HCEC 1CT (cell line): ENCODE results near the gene AVPI1.
"Not testable (repeated sequence)": the region's sequence is repeated elsewhere in the genome, so short reads cannot be mapped to it uniquely, and the experiment has no call there.

ENCODE experiments used
- DNase-seq: peaks from one replicate; pipeline ENCODE4 v3.0.0-alpha.2; 2017

AVPI1 gene

DNA sequence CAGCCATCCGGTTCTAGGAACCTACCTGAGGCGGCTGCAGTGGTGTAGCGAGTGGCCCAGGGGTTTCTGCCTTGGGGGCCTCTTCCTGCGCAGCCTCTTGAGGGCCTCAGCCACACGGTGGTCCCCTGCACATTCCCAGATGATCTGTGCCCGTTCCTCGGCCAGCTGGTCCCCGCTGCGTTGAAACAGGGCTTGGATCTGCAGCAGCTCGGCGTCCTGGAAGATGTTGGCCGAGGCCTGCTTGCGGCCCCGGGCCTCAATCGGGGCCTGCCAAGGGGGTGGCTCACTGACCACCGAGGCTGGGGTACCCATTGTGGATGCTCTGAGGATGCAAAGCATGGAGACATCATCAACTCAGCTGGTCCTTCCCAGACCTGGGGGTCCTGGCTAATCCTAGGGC is 7.4 kb downstream of the AVPI1 start:
- no peak for DNase-seq

GRCh38 chr10:97676770-97677581 is 10.1 kb downstream of the AVPI1 start:
- peak; percentile 44 for DNase-seq

GRCh38 chr10:97675222-97675621 is 11.8 kb downstream of the AVPI1 start:
- no peak for DNase-seq

DNA sequence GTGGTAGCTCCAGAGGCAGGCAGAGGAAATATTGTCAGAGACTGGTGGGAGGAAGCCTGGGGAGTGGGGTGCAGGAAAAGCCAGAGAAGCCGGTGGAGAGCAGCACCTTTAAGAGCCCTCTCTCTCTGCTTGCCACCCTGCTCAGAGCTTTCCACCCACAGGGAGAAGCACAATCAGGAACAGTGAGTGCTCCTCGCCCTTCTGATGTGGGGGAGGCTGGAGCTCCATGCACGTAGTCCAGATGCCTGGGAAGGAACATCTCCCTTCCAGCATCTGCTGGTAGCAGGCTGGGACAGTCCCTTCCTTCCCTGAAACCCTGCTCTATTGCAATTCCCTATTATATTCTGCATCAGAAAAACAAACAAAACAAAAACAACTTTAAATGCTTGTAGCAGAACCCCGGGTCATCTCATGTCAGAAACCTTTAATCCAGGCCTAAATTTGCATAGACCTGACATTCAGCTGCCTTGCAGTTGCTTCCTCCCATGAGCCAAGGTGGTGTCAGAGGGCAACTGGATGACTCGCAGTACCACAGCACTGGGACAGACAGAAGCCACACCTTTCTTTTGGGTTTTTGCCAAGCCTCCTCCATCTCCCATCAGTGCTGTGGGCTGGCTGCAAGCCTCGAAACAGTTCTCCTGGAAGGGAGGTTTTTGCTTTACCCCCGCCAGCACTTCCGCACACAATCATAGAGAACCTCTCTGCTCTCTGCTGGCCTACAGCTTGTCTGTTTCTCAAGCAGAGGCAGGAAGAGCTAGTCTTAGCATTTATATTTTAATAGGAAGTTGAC is 13.1 kb downstream of the AVPI1 start:
- DNase-seq, result peak; percentile 44

DNA sequence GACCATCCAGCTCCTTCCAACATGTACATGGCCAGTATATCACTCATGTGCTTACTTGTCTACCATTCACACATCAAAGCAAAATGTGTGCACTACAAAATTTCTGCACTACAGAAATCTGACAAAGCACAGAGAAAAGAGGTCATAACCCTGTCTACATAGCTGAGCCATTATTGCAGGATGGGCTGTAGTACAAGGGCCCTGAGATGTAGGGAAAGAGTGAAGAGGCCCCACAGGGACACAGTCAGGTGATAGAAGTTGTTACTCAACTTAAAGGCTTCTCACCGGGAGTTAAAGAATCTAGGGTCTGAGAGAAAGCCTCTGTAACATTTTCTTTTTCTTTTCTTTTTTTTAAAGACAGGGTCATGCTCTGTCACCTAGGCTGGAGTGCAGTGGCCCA is 17.5 kb downstream of the AVPI1 start:
- no peak for DNase-seq

DNA sequence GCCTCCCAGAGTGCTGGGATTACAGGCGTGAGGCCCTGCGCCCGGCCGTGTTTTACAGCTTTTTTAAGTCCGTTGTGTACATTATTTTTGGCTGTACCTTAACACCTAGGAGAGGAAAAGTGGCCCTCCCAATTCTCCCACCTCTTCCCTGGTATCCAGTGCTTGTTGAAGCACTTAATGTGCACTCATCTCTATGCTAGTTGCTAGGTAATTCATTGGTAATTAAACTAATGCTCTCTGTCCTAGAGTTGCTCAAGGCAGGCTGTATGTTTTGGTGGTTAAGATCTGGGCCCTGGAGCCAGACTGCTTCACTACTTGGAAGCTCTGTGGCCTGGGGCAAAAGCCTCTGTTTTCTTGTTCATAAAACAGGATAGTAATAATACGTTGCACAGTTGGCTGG is 19.6 kb downstream of the AVPI1 start:
- no peak for DNase-seq

- DNase-seq, result no peak
These were observed 20.0 kb downstream of the AVPI1 start for GRCh38 chr10:97666992-97667391.

DNA sequence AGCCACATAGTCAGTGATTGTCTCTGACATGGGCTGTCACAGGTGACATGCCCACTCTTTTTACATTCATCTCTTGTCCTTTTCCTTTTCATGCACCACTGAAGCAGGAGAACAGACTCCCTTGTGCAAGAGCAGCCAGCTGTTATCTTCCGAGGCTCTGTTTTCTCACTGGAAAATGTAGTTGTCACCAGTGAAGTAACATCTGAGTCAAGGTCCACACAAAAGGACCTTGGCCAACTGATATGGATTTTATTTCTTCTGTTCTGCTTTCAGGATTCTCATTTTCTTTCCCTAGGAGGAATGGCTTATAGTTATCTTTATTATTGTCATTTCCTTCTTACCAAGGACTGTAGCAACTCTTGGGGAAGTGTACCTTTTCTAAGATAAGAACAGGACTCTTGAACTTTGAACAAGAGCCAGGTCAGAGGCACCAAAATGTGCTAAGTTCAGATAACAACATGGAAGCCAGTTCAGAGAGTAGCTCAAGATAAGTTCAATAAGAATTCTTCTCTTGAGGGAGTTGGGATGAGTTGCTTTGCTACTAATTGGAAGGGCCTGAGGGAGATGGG is 22.7 kb downstream of the AVPI1 start:
- no peak for DNase-seq

DNA sequence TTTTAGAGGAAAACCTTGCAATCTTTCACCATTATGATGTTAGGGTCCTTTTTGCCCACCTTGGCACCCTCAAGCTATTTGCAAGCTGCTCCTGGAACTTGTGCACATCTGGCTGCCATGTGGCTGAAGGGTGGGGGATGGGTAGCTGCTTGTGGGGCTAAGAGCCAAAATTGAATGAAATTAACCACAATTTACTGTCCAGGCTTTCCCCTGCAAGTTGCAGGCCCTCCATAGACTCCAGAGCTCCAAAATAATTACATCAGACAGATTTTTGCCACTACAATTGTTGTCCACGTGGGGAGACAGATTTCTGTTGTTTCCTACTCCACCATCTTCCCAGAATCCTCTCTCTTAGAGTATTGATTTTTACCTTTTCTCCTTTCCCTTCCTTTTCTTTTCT is 27.5 kb downstream of the AVPI1 start:
- DNase-seq, result peak; percentile 72

- DNase-seq, result no peak
These were observed 30.3 kb downstream of the AVPI1 start for GRCh38 chr10:97656777-97657176.

DNA sequence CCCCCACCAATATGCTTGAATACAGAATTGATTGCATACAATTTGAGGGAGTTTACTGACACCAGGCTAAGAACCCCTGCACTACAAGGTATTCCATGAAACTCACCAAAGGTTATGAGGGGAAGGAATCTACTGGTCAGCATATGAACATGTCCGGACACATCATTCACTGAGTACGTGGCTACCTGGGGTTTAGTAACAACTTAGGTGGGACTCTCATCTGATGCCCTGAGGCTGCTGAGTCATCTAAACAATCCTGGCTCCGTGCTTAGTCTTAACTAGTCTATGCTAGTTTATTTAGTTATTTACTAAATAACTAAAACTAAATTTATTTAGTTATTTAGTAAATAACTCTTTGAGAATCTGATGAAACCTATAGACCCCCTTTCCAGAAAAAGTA is 35.3 kb downstream of the AVPI1 start:
- no peak for DNase-seq

DNA sequence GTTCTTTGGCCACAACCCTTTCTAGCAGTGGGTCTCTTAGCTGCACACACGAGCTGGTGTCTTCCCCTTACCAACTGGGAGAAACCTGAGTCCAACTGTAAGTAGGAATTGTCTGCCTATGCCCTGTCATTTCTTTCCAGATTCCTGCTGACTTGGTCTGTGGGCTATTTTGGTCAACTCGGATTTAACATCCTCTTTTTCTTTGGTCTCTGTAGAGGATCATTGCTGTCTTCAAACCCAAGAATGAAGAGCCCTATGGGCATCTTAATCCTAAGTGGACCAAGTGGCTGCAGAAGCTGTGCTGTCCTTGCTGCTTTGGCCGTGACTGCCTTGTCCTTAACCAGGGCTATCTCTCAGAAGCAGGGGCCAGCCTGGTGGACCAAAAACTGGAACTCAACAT is 36.3 kb downstream of the AVPI1 start:
- no peak for DNase-seq

DNA sequence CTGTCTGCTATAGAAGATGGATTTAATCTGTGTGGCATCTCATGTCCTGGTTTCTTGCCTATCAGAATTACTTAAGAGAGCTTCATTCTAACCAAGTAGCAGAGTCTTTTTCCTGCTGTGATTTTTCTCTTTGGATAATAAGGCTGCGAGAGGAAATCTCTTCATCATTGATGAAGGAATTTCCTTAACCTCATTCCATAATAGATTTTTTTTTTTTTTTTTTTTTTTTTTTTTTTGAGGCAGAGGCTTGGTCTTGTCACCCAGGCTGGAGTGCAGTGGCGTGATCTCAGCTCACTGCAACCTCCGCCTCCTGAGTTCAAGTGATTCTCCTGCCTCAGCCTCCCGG is 37.7 kb downstream of the AVPI1 start:
- not testable (repeated sequence) for DNase-seq

- peak; percentile 98 for DNase-seq
These were observed 38.3 kb downstream of the AVPI1 start for GRCh38 chr10:97648562-97649404.

GRCh38 chr10:97647556-97647955 is 39.5 kb downstream of the AVPI1 start:
- peak; percentile 80 for DNase-seq

DNA sequence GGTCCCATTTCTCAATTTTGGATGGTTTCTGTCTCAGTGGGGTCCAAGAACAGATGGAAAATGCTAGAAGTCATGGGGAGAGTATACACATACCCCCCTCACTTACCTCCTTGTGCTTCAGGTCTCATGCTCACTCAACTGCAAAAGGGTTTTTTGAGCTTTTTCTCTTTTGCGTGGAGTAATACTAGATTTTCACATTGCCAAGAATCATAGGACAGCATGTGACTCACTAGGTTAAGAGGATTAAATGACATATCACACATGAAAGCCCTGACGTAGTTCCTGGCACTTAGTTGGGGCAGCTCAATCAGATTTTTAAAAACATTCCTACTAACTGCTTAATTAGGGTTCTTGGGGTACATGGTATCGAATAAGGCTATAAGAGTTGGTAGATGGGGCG is 42.1 kb downstream of the AVPI1 start:
- no peak for DNase-seq

DNA sequence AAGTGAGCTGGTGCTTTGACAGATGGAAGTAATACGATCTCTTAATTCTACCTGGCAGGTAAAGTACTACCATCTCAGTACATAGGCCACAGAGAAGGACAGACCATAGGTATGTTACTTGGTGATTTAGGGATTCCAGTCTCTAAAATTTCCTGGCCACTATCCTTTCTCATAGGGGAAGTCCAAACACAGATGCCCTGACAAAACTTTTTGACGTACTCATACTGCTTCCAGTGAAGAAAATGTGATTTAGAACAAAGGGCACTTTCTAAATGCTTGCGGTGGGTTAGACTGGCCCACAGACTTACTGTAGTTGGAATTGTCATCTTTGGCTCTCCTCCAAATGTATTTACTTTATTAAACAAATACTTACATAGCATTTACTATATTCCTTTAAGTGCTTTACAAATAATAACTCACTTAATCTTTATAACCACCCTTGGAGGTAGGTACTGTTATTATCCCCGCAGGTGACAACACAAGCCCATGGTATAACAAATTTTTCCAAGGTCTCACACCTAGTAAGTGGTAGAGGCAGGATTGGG is 43.5 kb downstream of the AVPI1 start:
- no peak for DNase-seq

DNA sequence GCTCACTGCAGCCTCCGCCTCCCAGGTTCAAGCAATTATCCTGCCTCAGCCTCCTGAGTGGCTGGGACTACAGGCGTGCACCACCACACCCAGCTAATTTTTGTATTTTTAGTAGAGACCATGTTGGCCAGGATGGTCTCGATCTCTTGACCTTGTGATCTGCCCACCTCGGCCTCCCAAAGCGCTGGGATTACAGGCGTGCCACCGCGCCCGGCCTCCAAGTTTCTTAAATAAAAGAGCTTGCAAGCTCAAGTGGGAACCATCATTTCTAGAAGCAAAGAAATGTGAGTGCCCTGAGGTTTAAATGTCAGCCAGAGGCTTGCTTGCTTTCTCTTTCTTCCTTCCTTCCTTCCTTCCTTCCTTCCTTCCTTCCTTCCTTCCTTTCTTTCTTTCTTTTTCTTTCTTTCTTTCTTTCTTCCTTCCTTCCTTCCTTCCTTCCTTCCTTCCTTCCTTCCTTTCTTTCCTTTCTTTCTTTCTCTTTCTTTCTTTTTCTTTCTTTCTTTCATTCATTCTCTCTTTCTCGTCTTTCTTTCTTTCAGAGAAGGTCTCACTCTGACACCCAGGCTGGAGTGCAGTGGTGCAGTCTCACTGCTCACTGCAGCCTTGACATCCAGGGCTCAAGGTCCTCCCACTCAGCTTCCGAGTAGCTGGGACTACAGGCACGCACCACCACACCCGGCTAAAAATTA is 44.4 kb downstream of the AVPI1 start:
- not testable (repeated sequence) for DNase-seq

GRCh38 chr10:97640868-97641811 is 45.9 kb downstream of the AVPI1 start:
- DNase-seq, result peak; percentile 55

- DNase-seq, result peak; percentile 99
These were observed 46.7 kb downstream of the AVPI1 start, which contains the start of gene PI4K2A for GRCh38 chr10:97640174-97640867. TSS of gene PI4K2A (plus strand) at chr10:97640671. CDS start at chr10:97640743, 72 bp downstream.
